ENCODE results near the gene POPDC2. TPM values are rescaled to one million over a fixed set of nuclear protein-coding genes. Genes with fewer than 3 reads are reported as not detected.
A peak's percentile ranks its signal among the peaks of the same experiment; 100 is the strongest.

Gene POPDC2
- total RNA-seq, 1 experiment from 2014 or later: 0.93 TPM

- ChIA-PET POLR2A (interaction anchor here (0.8 to 1.0 kb wide), 2 partner anchors 37 to 141 kb away, joined by 4 to 5 read pairs; partner anchors contain the start of genes COX17 and TIMMDC1), CTCF (interaction anchor here (0.6 kb wide), 1 partner anchor 669 kb away, joined by 3 read pairs; no protein-coding TSS in a partner anchor)
- H3K9me3 Mint-ChIP-seq (ENCODE audit: unreplicated experiment): no peaks in the 10 kb centered on the region
- BruUV-seq (replicated peaks): TSS peak; percentile 83
- DNase-seq (ENCODE audit: unreplicated experiment): no peak
- intact Hi-C loops (cut with micrococcal nuclease): no loop called here
- H3K27ac Mint-ChIP-seq (ENCODE audit: low read depth, unreplicated experiment): peak overlapping the region; percentile 90
- no peaks in the 10 kb centered on the region for H3K36me3 Mint-ChIP-seq (ENCODE audit: insufficient read depth, unreplicated experiment)
- no peaks in the 10 kb centered on the region for H3K27me3 Mint-ChIP-seq (ENCODE audit: insufficient read depth, unreplicated experiment)
- no peak for TF ChIP-seq CTCF (IDR thresholded peaks at IDR 0.05; ENCODE audit: unreplicated experiment)
- no peak overlapping the region for H3K4me3 Mint-ChIP-seq (ENCODE audit: unreplicated experiment)
- H3K4me1 Mint-ChIP-seq (ENCODE audit: insufficient read depth, unreplicated experiment): peaks cover 38% of the 10 kb centered on the region
Observed at GRCh38 chr3:119639494-119640350, 20.7 kb downstream of the POPDC2 start.

- DNase-seq (ENCODE audit: unreplicated experiment): peak; percentile 58
- peak overlapping the region; percentile 90 for H3K27ac Mint-ChIP-seq (ENCODE audit: low read depth, unreplicated experiment)
- ChIA-PET POLR2A (interaction anchor here (0.7 to 3.3 kb wide), 10 partner anchors 11 to 174 kb away, joined by 3 to 16 read pairs (median 4); partner anchors contain the start of genes COX17, TIMMDC1 and TMEM39A), CTCF (interaction anchor here (0.5 to 0.8 kb wide), 4 partner anchors 11 to 397 kb away, joined by 3 to 8 read pairs (median 4); partner anchors contain the start of gene B4GALT4)
- intact Hi-C loops (cut with micrococcal nuclease): no loop called here
- no peaks in the 10 kb centered on the region for H3K9me3 Mint-ChIP-seq (ENCODE audit: unreplicated experiment)
- no peaks in the 10 kb centered on the region for H3K36me3 Mint-ChIP-seq (ENCODE audit: insufficient read depth, unreplicated experiment)
- no peak overlapping the region for H3K4me3 Mint-ChIP-seq (ENCODE audit: unreplicated experiment)
- TF ChIP-seq CTCF (IDR thresholded peaks at IDR 0.05; ENCODE audit: unreplicated experiment): no peak
- H3K27me3 Mint-ChIP-seq (ENCODE audit: insufficient read depth, unreplicated experiment): no peaks in the 10 kb centered on the region
- peaks cover 32% of the 10 kb centered on the region for H3K4me1 Mint-ChIP-seq (ENCODE audit: insufficient read depth, unreplicated experiment)
- no TSS peak for BruUV-seq (replicated peaks)
Observed at GRCh38 chr3:119637679-119638477, 22.5 kb downstream of the POPDC2 start.

- no peaks in the 10 kb centered on the region for H3K36me3 Mint-ChIP-seq (ENCODE audit: insufficient read depth, unreplicated experiment)
- no peak overlapping the region for H3K4me3 Mint-ChIP-seq (ENCODE audit: unreplicated experiment)
- H3K9me3 Mint-ChIP-seq (ENCODE audit: unreplicated experiment): no peaks in the 10 kb centered on the region
- peaks cover 32% of the 10 kb centered on the region for H3K4me1 Mint-ChIP-seq (ENCODE audit: insufficient read depth, unreplicated experiment)
- ChIA-PET CTCF (interaction anchor here (0.5 to 1.6 kb wide), 4 partner anchors 7 to 396 kb away, joined by 3 to 4 read pairs (median 3); partner anchors contain the start of gene B4GALT4), POLR2A (interaction anchor here (0.5 to 3.3 kb wide), 9 partner anchors 26 to 974 kb away, joined by 3 to 16 read pairs (median 4); partner anchors contain the start of genes COX17, TIMMDC1 and TMEM39A)
- no TSS peak for BruUV-seq (replicated peaks)
- no peak for DNase-seq (ENCODE audit: unreplicated experiment)
- no peak for TF ChIP-seq CTCF (IDR thresholded peaks at IDR 0.05; ENCODE audit: unreplicated experiment)
- peak overlapping the region; percentile 90 for H3K27ac Mint-ChIP-seq (ENCODE audit: low read depth, unreplicated experiment)
- intact Hi-C loops (cut with micrococcal nuclease): no loop called here
- H3K27me3 Mint-ChIP-seq (ENCODE audit: insufficient read depth, unreplicated experiment): no peaks in the 10 kb centered on the region
Observed at GRCh38 chr3:119636891-119637611, 23.3 kb downstream of the POPDC2 start.

Measured in MCF 10A (cell line).